SK-N-SH treated with all-trans-retinoic acid at 6 μM for 48 hours (cell line): ENCODE results near the gene PPT2.

Experiments
- CSDC2 ChIP-seq: fragments of 250-450 bp; sonication (Bioruptor Pico); IDR thresholded peaks from 2 replicates; pipeline ENCODE4 v1.5.0; 2020; ENCODE audit warnings: mild to moderate bottlenecking, moderate library complexity
- GLIS3 ChIP-seq: fragments of 250-450 bp; sonication (Bioruptor Pico); IDR thresholded peaks from 2 replicates; pipeline ENCODE4 v1.5.0; 2020; ENCODE audit warnings: mild to moderate bottlenecking, moderate library complexity
- ISL1 ChIP-seq: fragments of 250-450 bp; sonication (Bioruptor Pico); IDR thresholded peaks from 2 replicates; pipeline ENCODE4 v2.1.2; 2022; ENCODE audit warnings: mild to moderate bottlenecking, moderate library complexity
- SNAI2 ChIP-seq: fragments of 250-450 bp; sonication (Bioruptor Pico); IDR thresholded peaks from 2 replicates; pipeline ENCODE4 v1.5.0; 2020; ENCODE audit warnings: mild to moderate bottlenecking, moderate library complexity
- TOX ChIP-seq: fragments of 250-450 bp; sonication (Bioruptor Pico); IDR thresholded peaks from 2 replicates; pipeline ENCODE4 v1.8.0; 2021; ENCODE audit warnings: mild to moderate bottlenecking, moderate library complexity, borderline replicate concordance
- ZFP3 ChIP-seq: fragments of 250-450 bp; sonication (Bioruptor Pico); IDR thresholded peaks from 2 replicates; pipeline ENCODE4 v1.5.0; 2020; ENCODE audit warnings: mild to moderate bottlenecking, moderate library complexity
- ZFP30 ChIP-seq: fragments of 450-650 bp; formaldehyde crosslinking; IDR thresholded peaks from 2 replicates; pipeline ENCODE4 v1.5.0; 2022; ENCODE audit warnings: mild to moderate bottlenecking, moderate library complexity
- ZNF70 ChIP-seq: fragments of 450-650 bp; formaldehyde crosslinking; IDR thresholded peaks from 2 replicates; pipeline ENCODE4 v1.5.0; 2020; ENCODE audit warnings: mild to moderate bottlenecking, moderate library complexity
- TF ChIP-seq, protein P1 (sequence below): fragments of 250-450 bp; sonication (Bioruptor Pico); IDR thresholded peaks from 2 replicates; pipeline ENCODE4 v1.8.0; 2020; ENCODE audit warnings: mild to moderate bottlenecking, moderate library complexity, borderline replicate concordance

DNA sequence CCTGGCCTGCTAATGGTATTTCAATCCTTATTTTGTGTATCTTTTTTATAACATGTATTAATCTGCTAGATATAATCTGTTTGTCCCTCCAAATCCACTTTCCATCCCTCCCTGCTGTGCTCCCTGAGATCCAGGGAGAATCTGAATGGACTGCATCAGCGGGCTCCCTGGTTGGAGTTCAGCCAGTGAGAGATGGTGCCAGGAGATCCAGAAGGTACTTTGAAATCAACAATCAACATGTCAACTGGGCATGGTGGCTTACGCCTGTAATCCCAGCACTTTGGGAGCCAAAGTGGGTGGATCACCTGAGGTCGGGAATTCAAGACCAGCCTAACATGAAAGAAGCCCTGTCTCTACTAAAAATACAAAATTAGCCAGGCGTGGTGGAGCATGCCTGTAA, 30.3 kb upstream of the PPT2 start:
- TF ChIP-seq SNAI2, result no peak
- no peak for TF ChIP-seq ISL1 (CRISPR knock-in tag)
- TF ChIP-seq ZNF70 (CRISPR knock-in tag), result no peak
- TF ChIP-seq TOX (CRISPR knock-in tag), result no peak
- TF ChIP-seq, protein P1, sequence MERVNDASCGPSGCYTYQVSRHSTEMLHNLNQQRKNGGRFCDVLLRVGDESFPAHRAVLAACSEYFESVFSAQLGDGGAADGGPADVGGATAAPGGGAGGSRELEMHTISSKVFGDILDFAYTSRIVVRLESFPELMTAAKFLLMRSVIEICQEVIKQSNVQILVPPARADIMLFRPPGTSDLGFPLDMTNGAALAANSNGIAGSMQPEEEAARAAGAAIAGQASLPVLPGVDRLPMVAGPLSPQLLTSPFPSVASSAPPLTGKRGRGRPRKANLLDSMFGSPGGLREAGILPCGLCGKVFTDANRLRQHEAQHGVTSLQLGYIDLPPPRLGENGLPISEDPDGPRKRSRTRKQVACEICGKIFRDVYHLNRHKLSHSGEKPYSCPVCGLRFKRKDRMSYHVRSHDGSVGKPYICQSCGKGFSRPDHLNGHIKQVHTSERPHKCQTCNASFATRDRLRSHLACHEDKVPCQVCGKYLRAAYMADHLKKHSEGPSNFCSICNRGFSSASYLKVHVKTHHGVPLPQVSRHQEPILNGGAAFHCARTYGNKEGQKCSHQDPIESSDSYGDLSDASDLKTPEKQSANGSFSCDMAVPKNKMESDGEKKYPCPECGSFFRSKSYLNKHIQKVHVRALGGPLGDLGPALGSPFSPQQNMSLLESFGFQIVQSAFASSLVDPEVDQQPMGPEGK (CRISPR knock-in tag), result no peak
- no peak for TF ChIP-seq CSDC2 (CRISPR knock-in tag)
- no peak for TF ChIP-seq ZFP30 (CRISPR knock-in tag)
- no peak for TF ChIP-seq GLIS3 (CRISPR knock-in tag)
- TF ChIP-seq ZFP3 (CRISPR knock-in tag), result no peak
